Stimulated activated CD4-positive, alpha-beta T cell treated with anti-CD3 and anti-CD28 coated beads, Interleukin-2, amount 100 ng/mL, for 24 hours (primary cell): ENCODE results near the gene ADAMTS7.
"Not testable (repeated sequence)": the region's sequence is repeated elsewhere in the genome, so short reads cannot be mapped to it uniquely, and the experiment has no call there.

Source experiments
- DNase-seq, 2 donors: peaks; one replicate each; pipeline ENCODE4 v3.0.0-alpha.2; 2020

The ADAMTS7 gene

DNA sequence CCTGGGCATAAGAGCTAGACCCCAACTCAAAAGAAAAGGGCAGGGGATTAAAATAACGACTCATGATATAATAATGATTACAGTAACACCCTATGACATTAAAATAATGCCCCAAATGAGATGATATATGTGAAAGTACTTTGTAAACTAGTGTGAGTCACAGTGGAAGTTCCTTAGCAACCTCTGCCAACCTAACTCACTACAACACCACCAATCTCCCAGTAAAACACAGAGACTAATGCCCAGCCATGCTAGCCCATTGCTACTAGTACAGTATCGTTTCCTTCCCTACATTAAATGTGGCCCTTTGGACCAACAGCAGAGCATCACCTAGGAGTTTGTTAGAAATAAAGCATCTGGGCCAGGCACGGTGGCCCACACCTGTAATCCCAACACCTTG, 11.2 kb upstream of the ADAMTS7 start:
- no peak for DNase-seq

DNA sequence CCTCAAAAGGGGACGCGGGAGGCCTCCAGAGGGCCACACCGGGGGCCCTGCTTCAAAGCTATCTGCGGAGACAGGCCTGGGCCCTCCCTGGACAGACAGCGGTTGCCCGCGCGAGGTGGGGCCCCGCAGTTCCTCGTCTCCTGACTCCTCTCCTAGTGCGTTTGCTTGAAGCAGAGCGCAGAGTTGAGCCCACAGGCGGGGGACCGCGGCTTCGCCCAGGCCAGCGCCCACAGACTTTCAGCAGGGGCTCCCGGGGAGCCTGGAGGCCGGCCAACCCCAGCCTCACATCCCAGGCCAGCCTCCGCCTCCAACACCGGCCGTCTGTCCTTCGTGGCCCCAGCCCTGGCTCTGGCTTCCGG, 540 bp upstream of the ADAMTS7 start:
- no peak for DNase-seq

DNA sequence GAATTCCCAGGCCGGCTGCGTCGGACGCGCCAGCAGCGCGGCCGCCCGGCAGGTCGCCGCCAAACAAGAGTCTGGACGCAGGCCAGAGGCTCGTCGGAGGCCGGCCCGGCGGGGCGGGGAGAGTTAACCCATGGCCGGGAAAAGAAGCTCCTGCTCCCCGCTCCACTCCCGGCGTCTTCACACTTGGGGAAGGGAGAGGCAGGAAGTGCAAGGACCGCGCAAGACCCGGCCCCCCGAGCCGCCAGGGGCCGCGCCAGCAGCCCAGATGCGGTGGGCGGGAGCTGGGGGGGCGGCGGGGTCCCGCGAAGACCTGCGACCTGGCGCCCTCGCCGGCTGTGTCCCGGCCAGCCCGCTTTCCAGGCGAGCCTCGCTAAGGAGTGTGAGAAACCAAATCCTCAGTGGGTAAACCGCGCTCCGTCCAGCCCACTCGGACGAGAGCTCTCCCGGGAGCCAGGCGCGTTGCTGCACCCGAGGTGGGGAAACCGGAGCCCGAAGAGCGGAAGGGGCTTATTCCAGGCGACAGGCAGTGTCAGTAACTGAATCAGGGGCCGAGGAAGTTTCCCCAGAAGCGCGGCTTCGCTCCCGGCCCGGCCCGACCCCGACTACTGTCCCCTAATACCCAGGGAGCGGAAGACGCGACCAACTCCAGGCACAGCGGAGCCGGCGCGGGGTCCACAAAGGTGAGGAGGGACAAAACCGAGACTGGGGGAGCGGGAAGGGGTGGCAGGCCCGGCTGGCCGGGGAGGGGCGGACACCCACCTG, 721 bp downstream of the ADAMTS7 start:
- DNase-seq = peak in 1 of 2 donors; percentile 14

DNA sequence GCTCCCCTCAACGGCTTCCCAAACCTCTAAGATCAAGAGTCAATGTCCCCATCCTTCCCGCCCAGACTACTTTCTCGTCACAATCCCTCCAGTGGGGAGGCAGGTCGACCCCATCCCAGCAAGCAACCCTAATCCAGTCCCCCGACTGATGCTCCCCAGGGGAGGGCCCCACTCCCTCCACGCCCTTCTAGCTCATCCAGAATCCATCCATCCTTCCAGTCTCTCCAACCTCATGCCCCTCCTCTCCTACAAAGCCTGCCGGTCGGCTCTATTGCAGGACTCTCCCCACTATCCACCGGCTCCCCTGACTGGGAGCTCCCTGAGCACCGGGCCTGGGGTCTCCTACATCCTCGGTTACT, 1.3 kb downstream of the ADAMTS7 start:
- no peak for DNase-seq

DNA sequence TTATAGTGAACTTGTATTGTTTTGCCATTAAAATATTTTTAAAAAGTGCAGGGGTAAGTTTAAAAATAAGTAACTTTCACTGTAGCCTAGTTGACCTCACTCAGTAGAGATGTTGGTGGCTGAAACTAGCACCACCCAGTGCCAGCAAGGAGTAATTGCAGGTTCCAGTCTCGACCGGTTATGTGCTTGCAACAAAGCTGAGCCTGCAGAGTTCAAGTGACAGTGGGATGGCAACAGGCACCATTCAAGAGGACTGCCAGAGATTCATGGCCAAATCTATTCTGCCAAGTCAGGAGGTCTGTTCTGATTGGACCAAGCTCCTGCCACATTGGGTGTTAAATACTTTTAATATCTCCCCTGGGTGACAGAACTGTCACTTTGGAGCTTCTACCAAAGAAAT, 2.7 kb downstream of the ADAMTS7 start:
- DNase-seq = peak in 1 of 2 donors; percentile 19

DNA sequence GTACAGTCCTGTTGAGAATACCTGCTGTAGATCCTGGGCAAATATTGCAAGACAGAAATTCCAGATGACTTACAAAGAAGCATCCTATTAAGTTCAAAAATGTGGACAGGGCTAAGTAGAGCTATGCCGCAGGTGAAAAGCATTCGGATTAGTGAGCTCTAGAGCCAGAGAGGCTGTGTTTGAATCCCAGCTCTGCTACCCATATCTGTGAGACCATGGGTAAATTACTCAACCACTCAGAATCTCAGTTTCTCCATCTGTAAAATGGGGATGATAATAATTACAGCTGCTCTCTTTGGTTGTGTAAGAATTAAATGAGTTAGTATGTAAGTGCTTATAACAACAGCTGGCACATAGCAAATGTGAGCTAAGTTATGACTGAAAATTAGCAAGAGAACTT, 3.9 kb downstream of the ADAMTS7 start:
- DNase-seq = no peak

DNA sequence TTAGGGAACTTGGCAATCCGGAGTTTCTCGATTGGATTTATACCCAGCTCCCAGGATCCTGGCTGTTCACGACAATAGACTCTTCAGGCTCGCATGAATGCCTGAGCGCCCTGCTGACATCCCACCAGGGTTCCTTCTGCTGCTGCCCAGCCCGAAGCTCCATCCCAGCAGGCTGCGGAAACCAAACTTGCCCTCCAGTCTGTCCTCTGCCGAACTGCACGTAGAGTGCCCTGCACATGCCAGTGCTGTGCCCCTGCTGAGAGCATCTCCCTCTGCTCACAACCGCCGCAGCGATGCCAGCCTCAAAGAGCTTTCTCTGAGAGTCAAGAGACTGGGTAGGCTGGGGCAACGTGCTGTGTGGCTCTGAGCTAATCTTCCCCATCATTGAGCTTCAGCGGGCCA, 6.9 kb downstream of the ADAMTS7 start:
- DNase-seq = no peak

DNA sequence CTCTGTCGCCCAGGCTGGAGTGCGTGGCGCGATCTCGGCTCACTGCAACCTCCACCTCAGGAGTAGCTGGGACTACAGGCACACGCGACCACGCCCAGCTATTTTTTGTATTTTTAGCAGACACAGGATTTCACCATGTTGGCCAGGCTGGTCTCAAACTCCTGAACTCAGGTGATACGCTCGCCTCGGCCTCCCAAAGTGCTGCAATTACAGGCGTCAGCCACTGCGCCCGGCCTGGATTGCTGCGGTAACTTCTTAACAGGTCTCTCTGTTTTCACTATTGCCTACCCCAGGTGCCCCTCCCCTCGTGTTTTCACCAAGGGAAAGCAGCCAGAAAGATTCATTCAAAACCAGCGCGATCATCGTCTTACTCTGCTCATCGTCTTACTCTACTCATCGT, 10.5 kb downstream of the ADAMTS7 start:
- no peak for DNase-seq

DNA sequence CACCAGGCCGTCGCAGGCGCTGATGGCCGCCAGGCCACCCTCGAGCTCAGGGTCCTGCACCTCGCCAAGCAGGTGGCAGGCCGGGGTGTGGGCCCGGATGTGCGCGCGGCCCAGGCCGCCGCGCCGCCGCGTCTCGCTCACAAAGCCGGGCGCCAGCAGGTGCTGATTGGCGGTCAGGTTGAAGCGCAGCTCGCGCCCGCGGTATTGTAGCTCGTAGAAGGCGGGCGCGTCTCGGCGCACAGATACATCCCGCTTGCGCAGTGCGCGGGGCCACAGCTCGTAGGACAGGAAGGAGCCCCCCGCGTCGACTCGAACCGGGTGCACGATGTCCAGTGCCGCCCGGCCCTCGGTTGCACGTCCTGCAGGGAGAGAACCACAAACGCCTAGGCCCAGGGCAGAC, 11.1 kb downstream of the ADAMTS7 start:
- DNase-seq = no peak

DNA sequence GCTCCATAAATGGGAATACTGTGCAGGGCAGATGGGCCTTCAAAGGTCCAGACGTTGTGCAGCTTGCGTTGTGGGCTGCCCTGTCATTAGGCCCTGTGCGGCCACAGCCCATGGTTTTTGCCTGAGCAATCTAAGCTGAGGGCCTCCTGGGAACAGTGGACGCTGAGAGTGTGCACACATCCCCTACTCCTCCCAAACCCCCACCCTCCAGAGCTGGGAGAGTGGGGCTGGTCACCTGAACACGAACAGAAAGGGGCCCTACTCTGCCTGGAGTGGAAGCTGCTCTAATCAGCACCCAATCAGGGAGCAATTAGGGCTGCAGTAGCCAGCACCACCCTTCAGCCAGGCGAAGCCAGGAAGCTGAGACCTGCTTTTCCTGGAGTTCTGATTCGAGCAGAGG, 12.2 kb downstream of the ADAMTS7 start:
- DNase-seq = not testable (repeated sequence)

DNA sequence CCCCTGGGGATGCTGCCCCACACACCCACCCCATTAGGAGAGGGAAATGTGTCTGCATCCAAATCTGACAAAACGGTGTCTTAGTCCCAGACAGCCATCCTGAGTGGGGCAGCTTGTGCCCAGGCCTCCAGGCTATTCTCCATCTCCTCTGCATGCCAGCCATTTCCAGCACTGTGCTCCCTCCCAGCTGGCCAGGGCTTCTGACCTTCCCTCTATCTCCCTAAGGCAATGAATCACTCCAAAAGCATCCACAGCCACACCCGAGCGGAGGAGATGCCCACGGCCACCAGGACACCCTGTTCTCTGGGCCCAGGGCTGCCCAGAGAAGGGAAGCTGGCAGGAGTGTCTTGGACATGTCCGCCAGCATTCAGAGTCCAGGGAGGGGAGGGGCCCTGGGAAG, 12.9 kb downstream of the ADAMTS7 start:
- DNase-seq = not testable (repeated sequence)

DNA sequence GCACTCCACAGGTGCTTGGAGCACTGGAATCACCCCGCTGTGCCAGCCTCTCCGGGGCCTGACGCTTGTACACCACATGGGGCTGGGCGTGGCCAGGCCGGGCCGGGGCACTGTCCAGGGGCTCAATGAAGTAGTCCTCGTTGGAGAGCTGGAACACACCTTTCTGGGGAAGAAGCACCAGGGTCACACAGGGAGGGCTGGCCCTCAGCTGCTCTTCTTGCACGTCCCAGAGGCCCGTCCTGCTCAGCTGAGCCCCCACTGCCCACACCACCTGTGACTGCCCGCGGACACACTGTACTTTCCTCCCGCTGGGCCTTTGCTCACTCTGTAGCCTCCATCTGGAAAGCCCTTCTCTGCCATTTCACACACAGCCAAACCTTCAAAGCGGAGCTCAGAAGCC, 13.3 kb downstream of the ADAMTS7 start:
- DNase-seq = no peak

DNA sequence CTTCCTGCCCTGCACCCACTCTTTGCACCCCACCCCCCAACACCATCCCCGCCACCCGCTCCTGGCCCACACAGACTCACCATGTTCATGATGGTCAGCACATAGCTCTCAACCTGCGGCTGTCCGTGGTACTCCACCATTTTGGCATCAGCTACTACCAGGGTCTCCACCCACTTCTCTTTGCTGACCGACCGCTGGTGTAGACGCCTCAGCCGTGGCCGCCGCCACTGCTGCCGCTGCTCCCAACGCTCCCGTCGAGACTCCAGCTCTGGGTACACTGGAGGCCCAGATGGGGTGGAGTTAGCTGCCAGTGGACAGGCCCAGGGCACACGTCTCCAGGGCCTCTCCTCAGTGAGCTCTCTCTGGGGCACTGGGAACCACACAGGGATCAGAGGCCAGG, 14.8 kb downstream of the ADAMTS7 start:
- DNase-seq = no peak

DNA sequence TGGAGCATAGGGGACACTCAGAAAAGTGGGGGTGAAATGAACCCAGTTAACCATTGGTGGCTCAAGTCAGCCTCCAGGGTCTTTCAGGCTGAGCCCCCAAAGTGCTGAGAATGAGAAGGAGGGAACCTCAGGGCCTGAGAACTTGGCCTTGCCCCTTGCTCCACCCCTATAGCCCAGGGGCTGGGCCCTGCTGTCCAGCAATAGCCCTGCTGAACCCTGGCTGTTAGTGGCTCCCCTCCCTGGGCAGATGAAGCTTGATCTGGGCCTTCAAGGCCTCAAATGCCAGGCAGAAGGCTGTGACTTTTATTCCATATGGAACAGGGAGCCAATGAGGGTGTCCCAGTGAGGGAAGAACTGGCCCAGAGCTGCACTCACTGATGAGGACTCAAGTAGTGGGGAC, 16.2 kb downstream of the ADAMTS7 start:
- no peak for DNase-seq

DNA sequence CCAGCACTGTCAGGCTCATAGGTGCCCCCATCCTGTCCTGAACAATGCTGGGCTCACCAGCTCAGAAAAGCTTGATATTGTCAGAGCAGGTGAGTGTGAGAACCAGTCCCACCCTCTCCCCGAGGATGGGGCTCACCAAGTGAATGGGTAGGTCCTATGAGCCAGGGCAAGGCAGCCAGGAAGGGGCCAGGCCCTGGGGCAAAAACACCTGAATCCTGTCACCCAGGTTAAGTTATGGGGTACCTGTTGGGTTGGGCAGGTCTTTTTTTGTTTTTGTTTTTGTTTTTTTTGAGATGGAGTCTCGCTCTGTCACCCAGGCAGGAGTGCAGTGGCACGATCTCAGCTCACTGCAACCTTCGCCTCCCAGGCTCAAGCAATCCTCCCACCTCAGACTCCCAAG, 16.8 kb downstream of the ADAMTS7 start:
- DNase-seq = not testable (repeated sequence)

DNA sequence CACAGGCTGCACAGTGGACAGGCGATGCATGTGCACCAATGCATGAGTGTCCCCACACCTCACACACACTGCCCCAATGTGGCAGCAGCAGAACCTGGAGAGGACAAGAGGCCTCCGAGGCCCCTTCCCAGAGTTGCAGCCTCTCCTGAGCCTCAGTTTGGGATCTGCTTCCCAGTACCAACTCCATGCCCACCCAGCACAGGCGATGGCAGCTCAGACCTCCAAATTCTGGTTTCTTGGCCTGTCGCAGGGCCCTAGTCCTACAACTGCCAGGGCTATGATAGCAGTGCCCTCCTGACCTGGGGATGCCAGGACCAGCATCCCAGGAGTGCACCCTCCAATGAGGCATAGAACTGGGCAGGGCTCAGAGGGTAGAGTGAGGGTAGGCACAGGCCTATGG, 19.9 kb downstream of the ADAMTS7 start:
- DNase-seq = no peak

DNA sequence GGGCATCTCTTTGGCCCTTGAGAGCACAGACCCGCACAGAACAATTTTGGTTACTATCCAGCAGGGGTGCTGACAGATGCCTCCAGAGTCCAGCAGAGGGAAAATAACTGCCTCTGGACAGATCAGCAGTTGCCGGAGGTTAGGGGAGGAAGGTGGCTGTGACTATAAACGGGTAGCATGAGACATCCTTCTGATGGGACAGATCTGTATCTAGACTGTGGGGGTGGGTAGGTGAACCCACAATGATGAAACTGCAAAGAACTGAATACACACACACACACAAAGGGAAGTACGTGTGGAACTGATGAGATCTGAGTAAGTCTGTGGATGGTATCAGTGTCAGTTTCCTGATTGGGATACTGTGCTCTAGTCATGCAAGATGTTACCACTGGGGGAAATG, 21.2 kb downstream of the ADAMTS7 start:
- DNase-seq = no peak

DNA sequence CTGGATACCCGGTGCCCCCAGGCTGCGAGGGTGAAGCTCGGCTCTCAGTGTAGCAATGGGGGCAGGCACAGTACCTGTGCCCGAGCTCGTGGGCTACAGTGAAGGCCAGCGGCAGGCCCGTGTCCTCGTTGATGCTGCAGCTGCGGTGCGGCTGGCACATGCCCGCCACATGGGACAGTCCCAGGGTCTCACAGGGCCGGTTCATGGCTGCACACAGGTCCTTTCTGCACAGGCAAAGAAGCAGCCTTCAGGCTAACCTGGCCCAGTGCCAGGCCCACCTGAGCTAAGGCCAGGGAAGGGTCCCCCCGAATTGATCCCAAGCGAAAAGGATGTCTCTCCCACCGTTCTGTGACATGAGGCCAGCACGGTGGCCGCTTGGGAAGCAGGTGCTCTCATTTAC, 21.6 kb downstream of the ADAMTS7 start:
- no peak for DNase-seq

DNA sequence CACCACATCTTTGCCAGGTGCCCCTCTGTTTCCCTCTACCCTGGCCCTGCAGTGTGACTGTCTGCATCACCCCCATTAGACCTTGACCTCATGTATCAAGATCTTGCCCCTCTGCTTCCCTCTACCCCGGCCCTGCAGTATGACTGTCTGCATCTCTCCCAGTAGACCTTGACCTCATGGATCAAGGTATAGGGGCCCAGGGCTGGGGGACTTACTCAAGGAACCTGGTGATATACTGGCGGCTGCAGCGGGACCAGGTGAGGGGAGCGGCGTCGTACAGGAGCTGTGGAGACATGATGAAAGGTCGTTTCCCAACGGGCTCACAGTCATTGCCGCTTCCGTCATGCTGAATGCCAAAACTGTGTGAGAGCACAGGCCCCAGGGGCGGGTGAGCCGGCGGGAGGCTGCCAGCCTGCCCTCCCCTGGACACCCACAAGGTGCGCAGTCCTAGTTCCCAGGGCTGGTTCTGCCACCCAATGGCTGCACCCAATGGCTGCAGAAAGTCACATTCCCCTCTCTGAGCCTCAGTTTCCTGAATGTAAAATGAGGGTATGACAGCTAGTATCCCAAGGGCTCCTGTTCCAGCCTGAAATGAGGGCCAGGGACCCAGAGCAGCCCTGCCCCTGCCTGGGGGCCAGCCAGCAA, 23.1 kb downstream of the ADAMTS7 start:
- no peak for DNase-seq

DNA sequence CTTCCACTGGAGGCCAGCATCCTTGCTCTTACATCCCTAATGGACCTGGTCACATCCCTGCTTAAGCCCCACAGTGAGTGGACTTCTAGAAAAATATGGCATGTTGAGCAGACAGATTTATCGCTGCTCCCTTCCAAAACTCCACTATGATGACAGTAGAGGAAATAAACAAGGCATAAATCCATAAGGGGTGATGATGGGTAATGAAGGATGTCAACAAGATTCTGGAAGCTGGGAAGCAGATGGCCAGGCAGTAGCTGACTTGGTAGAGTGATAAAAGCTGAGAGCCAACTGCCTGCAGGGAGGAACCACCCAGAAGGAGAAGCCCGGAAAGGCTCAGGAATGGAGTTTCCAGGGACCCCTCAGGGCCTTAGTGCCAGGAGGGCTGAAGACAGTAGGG, 28.9 kb downstream of the ADAMTS7 start:
- DNase-seq = not testable (repeated sequence)

DNA sequence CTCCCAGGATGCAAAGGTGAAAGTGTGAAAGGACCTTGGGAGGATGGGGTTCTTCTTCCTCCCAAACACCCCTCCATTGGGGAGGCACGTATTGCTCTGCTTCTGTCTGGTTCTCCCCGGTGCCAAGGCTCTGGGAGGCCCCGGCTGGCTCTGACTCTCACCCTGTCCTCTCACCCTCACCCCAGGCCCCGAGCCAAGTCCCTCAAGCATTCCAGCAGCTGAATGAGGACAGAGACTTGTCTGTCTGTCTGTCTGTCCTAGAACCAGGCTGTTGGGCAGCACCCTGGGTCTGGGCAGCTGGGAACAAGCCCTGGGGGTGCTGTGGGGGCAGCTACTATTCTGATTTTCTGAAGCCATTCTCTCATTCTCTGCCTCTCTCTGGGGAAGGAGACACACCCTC, 29.9 kb downstream of the ADAMTS7 start:
- DNase-seq = not testable (repeated sequence)

DNA sequence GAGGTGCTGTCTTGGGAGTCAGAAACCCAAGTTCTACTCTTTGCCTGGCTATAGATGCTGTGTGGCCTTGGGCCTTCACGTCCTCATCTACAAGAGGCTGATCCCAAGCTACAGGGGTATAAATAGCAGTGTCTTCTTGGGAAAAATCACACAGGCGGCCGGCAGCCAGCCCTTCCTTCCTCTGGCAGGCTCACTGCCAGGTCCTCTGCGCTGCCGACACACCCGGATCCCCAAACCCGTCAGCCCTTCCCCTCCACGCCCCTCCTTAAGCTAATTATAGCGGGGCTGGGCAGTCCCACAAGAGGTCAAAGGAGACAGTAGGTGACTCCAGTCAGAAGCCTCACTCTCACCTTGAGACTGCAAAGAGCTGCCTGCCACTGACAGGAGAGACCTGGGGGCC, 31.3 kb downstream of the ADAMTS7 start:
- DNase-seq = not testable (repeated sequence)

DNA sequence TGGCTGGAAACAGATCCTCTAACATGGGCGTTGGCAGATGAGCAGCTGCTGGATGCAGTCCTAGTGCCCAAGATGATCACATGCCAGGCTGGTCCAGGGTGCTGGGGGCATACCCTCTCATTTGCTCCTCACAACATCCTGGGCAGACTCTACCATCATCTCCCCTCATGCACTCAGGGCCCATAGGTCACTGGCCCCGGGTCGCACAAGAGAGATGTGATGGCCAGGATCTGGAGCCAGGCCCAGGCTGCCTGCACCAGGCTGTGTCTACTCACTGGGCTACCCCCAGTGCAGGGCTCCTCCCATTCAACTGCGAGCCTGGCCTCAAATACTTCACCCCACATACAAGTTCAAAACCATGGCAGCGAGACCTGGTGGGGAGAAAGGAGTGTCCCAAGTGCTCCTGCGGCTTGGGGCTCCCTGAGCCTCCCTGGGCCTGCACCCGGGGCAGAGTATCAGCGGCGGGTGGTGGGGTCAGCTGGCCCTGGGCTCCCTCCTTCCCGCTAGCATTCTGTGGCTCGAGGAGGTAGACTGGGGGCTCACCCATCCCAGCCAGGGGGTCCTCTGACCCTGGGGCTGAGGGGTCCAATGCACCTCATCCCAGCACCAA, 32.0 kb downstream of the ADAMTS7 start:
- not testable (repeated sequence) for DNase-seq

DNA sequence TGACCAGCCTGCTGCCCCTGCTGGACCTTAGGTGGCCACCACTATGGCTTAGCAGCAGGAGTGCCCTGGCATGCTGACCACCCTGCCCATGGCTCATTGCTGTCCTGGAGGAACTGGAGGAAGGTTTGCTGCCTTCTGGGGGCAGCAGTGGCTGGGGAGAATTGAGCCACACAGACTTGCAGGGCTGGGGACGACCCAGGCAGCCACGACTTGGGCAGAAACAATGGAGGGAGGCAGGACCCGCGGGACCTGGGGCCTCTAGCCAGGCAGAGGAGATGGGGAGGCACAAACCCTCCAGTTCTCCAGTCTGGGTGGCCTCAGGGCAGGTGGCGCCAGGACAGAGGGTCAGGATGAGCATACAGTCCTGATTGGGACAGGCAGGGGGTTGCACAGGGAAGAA, 32.8 kb downstream of the ADAMTS7 start:
- DNase-seq = no peak

DNA sequence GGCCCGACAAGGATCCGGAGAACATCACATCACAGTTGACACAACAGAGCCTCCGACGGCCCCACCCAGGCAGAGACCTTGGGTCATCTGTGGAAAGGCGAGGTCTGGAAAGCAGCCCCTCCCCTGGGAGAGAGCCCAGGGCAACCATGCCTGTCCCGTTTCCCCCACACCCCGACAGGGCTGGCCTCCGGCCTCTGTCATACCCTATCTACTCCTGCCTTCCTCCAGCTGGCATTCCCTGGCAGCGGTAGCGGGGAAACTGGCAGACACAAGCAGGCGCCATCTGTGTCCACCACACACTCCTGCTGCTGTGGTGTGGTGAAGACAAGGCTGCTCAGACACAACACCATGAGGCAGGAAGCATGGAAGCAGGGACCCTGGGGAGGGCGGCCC, 33.3 kb downstream of the ADAMTS7 start:
- not testable (repeated sequence) for DNase-seq
